ENCODE measurements around the gene CCR7.

DNA sequence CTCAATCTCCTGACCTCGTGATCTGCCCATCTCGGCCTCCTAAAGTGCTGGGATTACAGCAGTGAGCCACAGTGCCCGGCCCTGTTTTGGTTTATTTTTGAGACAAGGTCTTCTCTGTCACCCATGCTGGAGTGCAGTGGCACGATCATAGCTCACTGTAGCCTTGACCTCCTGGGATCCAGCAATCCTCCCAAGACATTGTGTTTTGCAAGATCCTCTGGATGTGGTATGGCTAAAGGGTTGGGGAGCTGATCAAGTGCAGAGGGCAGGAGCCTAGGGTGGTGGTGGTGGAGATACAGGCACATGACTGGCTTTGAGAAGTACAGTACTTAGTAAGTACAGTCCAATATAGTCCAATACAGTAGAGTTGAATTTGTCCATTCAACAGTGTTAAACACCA, 47.3 kb downstream of the CCR7 start:
- TF ChIP-seq, protein P1, sequence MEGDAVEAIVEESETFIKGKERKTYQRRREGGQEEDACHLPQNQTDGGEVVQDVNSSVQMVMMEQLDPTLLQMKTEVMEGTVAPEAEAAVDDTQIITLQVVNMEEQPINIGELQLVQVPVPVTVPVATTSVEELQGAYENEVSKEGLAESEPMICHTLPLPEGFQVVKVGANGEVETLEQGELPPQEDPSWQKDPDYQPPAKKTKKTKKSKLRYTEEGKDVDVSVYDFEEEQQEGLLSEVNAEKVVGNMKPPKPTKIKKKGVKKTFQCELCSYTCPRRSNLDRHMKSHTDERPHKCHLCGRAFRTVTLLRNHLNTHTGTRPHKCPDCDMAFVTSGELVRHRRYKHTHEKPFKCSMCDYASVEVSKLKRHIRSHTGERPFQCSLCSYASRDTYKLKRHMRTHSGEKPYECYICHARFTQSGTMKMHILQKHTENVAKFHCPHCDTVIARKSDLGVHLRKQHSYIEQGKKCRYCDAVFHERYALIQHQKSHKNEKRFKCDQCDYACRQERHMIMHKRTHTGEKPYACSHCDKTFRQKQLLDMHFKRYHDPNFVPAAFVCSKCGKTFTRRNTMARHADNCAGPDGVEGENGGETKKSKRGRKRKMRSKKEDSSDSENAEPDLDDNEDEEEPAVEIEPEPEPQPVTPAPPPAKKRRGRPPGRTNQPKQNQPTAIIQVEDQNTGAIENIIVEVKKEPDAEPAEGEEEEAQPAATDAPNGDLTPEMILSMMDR (conservative IDR thresholded peaks at IDR 0.05): no peak
- TF ChIP-seq ZFX (IDR thresholded peaks at IDR 0.05): no peak
